Measurements from ENCODE around the gene ZNF536. TPM values are rescaled to one million over a fixed set of nuclear protein-coding genes. Genes with fewer than 3 reads are reported as not detected.

The ZNF536 gene
- total and polyA plus RNA-seq, 2 of the 4 experiments (the other 2 are of a cell fraction) = not detected

DNA sequence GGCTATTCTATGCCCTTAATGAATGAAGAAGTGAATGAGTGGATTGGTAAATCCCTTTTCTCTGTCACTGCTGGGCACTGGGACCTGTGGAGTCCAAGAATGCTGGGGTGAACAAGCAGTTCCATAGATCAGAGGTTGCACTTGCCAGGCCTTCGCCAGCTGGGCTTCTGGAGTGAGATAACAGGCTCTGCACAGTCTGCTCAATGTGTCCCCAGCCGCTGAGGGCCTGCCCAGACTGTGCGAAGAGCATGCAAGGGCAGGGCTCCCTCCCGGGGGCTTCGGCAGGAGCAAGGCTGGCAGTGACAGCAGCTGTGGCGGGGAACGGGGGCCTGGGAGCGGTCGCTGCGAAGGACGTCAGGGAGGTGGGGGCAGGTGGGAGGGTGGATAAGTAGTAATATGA, 51.3 kb downstream of the ZNF536 start:
- ATAC-seq (ENCODE audit: low read depth) (no peak), DNase-seq (no peak)
- in situ Hi-C loops (cut with MboI; ENCODE audit: low sequenced_read_pairs) = no loop called here
- intact Hi-C loops (cut with micrococcal nuclease) = no loop called here
- CTCF ChIA-PET = no interaction called here
- Histone ChIP-seq H4K5ac (ENCODE audit: low read depth, low read length) (no peak overlapping the region), H3K27me3 (ENCODE audit: control insufficient read depth, insufficient read depth, low read length) (no peaks in the 10 kb centered on the region), H3K4ac (ENCODE audit: low read depth, low read length) (no peak overlapping the region), H2BK20ac (ENCODE audit: low read depth, low read length) (no peak overlapping the region), H4K8ac (ENCODE audit: low read depth in 2 of 2, low read length in 2 of 2) (no peak overlapping the region), H4K20me1 (ENCODE audit: insufficient read depth, low read length) (no peaks in the 10 kb centered on the region), H3K14ac (replicated peaks; ENCODE audit: low read depth, low read length) (no peak overlapping the region), H3K56ac (ENCODE audit: extremely low read depth, insufficient read depth, low read length) (no peak overlapping the region), H3K9me1 (ENCODE audit: insufficient read depth, low read length) (no peaks in the 10 kb centered on the region), H3K27ac (ENCODE audit: insufficient read depth, low read length) (no peak overlapping the region), H2BK5ac (ENCODE audit: low read depth, low read length, poor library complexity, severe bottlenecking) (no peak overlapping the region), H2AFZ (replicated peaks; ENCODE audit: low read length, poor library complexity) (no peak overlapping the region), H2AK5ac (ENCODE audit: low read depth, low read length) (no peak overlapping the region), H3K23ac (ENCODE audit: low read depth, low read length) (no peak overlapping the region), H3K4me2 (ENCODE audit: low read depth, low read length) (no peak overlapping the region), H4K91ac (ENCODE audit: insufficient read depth, low read depth, low read length) (no peak overlapping the region), H3K4me1 (ENCODE audit: control insufficient read depth, insufficient read depth, low read length) (no peaks in the 10 kb centered on the region), H3K9ac (ENCODE audit: low read depth, low read length) (no peak overlapping the region), H3K36me3 (ENCODE audit: control insufficient read depth, insufficient read depth, low read length) (no peaks in the 10 kb centered on the region), H2BK120ac (ENCODE audit: low read depth, low read length) (no peak overlapping the region), H2AK9ac (replicated peaks; ENCODE audit: low read depth, low read length, poor library complexity) (no peak overlapping the region), H3K9me3 (ENCODE audit: control insufficient read depth, insufficient read depth, low read length) (peaks cover 28% of the 10 kb centered on the region), H3K79me1 (ENCODE audit: low read depth in 1 of 2, low read length in 2 of 2) (no peaks in the 10 kb centered on the region), H2BK15ac (ENCODE audit: low read depth, low read length) (no peak overlapping the region), H3K4me3 (ENCODE audit: insufficient read depth, low read depth, low read length) (no peak overlapping the region), H3K18ac (ENCODE audit: low read depth, low read length) (no peak overlapping the region)
- POLR2A ChIA-PET (ENCODE audit: unreplicated experiment) = no interaction called here
- dilution Hi-C loops (cut with HindIII; ENCODE audit: low sequenced_read_pairs, unreplicated experiment) = no loop called here
- WGBS, 2 experiments (ENCODE audit: extremely low coverage in 2 of 2, insufficient read length in 1 of 2) = 51% methylated on average over 3 of the region's 11 CpGs; no CpG with 5 or more reads in 1 of the 2 experiments
- TF ChIP-seq, protein P1, sequence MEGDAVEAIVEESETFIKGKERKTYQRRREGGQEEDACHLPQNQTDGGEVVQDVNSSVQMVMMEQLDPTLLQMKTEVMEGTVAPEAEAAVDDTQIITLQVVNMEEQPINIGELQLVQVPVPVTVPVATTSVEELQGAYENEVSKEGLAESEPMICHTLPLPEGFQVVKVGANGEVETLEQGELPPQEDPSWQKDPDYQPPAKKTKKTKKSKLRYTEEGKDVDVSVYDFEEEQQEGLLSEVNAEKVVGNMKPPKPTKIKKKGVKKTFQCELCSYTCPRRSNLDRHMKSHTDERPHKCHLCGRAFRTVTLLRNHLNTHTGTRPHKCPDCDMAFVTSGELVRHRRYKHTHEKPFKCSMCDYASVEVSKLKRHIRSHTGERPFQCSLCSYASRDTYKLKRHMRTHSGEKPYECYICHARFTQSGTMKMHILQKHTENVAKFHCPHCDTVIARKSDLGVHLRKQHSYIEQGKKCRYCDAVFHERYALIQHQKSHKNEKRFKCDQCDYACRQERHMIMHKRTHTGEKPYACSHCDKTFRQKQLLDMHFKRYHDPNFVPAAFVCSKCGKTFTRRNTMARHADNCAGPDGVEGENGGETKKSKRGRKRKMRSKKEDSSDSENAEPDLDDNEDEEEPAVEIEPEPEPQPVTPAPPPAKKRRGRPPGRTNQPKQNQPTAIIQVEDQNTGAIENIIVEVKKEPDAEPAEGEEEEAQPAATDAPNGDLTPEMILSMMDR (conservative IDR thresholded peaks at IDR 0.05; ENCODE audit: low read depth, low read length) = no peak
- TF ChIP-seq RCOR1 (IDR thresholded peaks at IDR 0.05; ENCODE audit: insufficient replicate concordance, low read length) (no peak), BHLHE40 (IDR thresholded peaks at IDR 0.05; ENCODE audit: low read depth, low read length) (no peak), RAD21 (IDR thresholded peaks at IDR 0.05; ENCODE audit: low read length) (no peak), CHD1 (IDR thresholded peaks at IDR 0.05; ENCODE audit: low read depth, low read length) (no peak), CEBPB (IDR thresholded peaks at IDR 0.05; ENCODE audit: low read depth, low read length) (no peak), SMC3 (IDR thresholded peaks at IDR 0.05; ENCODE audit: low read depth, low read length) (no peak)
- no TSS peak for BruUV-seq (replicated peaks)

Data from IMR-90 (cell line).